ENCODE results near the gene SNX8.

Gene SNX8

GRCh38 chr7:2242541-2243429 is 71.5 kb downstream of the SNX8 start:
- peak in 1 of 2 donors; percentile 43 for DNase-seq

- peak in 1 of 2 donors; percentile 46 for DNase-seq
These were observed 72.4 kb downstream of the SNX8 start, which contains the start of the genes MRM2 and NUDT1 for GRCh38 chr7:2241580-2242540. Gene MRM2 (minus strand): TSS chr7:2242205. CDS start chr7:2242169, 36 bp downstream. Gene NUDT1 (plus strand): TSS chr7:2242226. CDS start chr7:2244575, 2,349 bp downstream.

- no peak for DNase-seq
These were observed 75.0 kb downstream of the SNX8 start for GRCh38 chr7:2239242-2239641.

GRCh38 chr7:2237109-2237602 is 77.1 kb downstream of the SNX8 start:
- DNase-seq: peak; percentile 17 to 72

- DNase-seq: no peak
These were observed 80.3 kb downstream of the SNX8 start for GRCh38 chr7:2233926-2234325.

GRCh38 chr7:2232766-2233520 is 81.3 kb downstream of the SNX8 start, which contains the start of gene MAD1L1:
Gene MAD1L1 (minus strand): TSS chr7:2232945. CDS start chr7:2230133, 2,812 bp downstream.
- peak; percentile 34 to 68 for DNase-seq

GRCh38 chr7:2231992-2232765 is 82.1 kb downstream of the SNX8 start:
- peak; percentile 5 to 39 for DNase-seq

- DNase-seq: no peak
These were observed 83.4 kb downstream of the SNX8 start for GRCh38 chr7:2230882-2231281.

- DNase-seq: no peak
These were observed 84.0 kb downstream of the SNX8 start for GRCh38 chr7:2230226-2230625.

GRCh38 chr7:2229467-2229866 is 84.8 kb downstream of the SNX8 start:
- no peak for DNase-seq

- no peak for DNase-seq
These were observed 85.3 kb downstream of the SNX8 start for GRCh38 chr7:2228921-2229320.

GRCh38 chr7:2227699-2228098 is 86.5 kb downstream of the SNX8 start:
- no peak for DNase-seq

- DNase-seq: no peak
These were observed 88.4 kb downstream of the SNX8 start for GRCh38 chr7:2225830-2226229.

- DNase-seq: no peak
These were observed 88.9 kb downstream of the SNX8 start for GRCh38 chr7:2225336-2225735.

- no peak for DNase-seq
These were observed 89.3 kb downstream of the SNX8 start for GRCh38 chr7:2224934-2225333.

- DNase-seq: no peak
These were observed 89.7 kb downstream of the SNX8 start for GRCh38 chr7:2224491-2224928.

GRCh38 chr7:2223321-2223720 is 90.9 kb downstream of the SNX8 start:
- no peak for DNase-seq

- DNase-seq: no peak
These were observed 91.7 kb downstream of the SNX8 start for GRCh38 chr7:2222516-2222915.

GRCh38 chr7:2220954-2221353 is 93.3 kb downstream of the SNX8 start:
- no peak for DNase-seq

- DNase-seq: no peak
These were observed 93.7 kb downstream of the SNX8 start for GRCh38 chr7:2220506-2220905.

- no peak for DNase-seq
These were observed 94.2 kb downstream of the SNX8 start for GRCh38 chr7:2220030-2220429.

All from bone marrow (tissue), 2 donors.